GM12891 (cell line): Measurements from ENCODE around the gene THSD4.

Experiments
- PAX5 ChIP-seq: IDR thresholded peaks from 2 replicates; pipeline ENCODE4 v1.6.1; 2011; ENCODE audit warnings: low read length, moderate library complexity, mild to moderate bottlenecking; ENCODE audit not compliant: insufficient read depth, severe bottlenecking
- POLR2A ChIP-seq: IDR thresholded peaks from 2 replicates; pipeline ENCODE4 v1.6.1; 2011; ENCODE audit warnings: low read depth, low read length, control low read depth
- POLR2AphosphoS5 ChIP-seq: IDR thresholded peaks from 2 replicates; pipeline ENCODE4 v1.6.1; 2011; ENCODE audit warnings: low read depth, low read length, control low read depth
- SPI1 ChIP-seq: IDR thresholded peaks from 2 replicates; pipeline ENCODE4 v1.6.1; 2011; ENCODE audit warnings: low read depth, low read length, control low read depth
- TAF1 ChIP-seq: IDR thresholded peaks from 2 replicates; pipeline ENCODE4 v1.6.1; 2011; ENCODE audit warnings: low read depth, low read length, control low read depth

- TF ChIP-seq TAF1 (no peak), POLR2A (no peak), PAX5 (no peak), SPI1 (no peak), POLR2AphosphoS5 (no peak)
Observed at GRCh38 chr15:71433402-71433801, 318.1 kb downstream of the THSD4 start.
